KMS-11 (cell line): ENCODE measurements around the gene NDUFB5.

Experiments
- H2AFZ ChIP-seq: fragments of 200-600 bp; sonication (generic); 2 replicates; pipeline ENCODE4 v1.6.1; 2016; ENCODE audit warnings: antibody characterized with exemption, mixed run types, low read depth
- H3K27ac ChIP-seq: fragments of 200-600 bp; sonication (generic); 2 replicates; pipeline ENCODE4 v1.6.1; 2016; ENCODE audit warnings: mild to moderate bottlenecking, mixed run types
- H3K27me3 ChIP-seq: fragments of 200-600 bp; sonication (generic); 2 replicates; pipeline ENCODE4 v1.6.1; 2017; ENCODE audit warnings: mild to moderate bottlenecking, low read depth, mixed run types, moderate library complexity; ENCODE audit not compliant: insufficient read depth
- H3K36me3 ChIP-seq: fragments of 200-600 bp; sonication (generic); 2 replicates; pipeline ENCODE4 v1.6.1; 2017; ENCODE audit warnings: mild to moderate bottlenecking, mixed run types; ENCODE audit not compliant: insufficient read depth
- H3K4me1 ChIP-seq: fragments of 200-600 bp; sonication (generic); 2 replicates; pipeline ENCODE4 v1.6.1; 2016; ENCODE audit warnings: mild to moderate bottlenecking, low read depth, mixed run types; ENCODE audit not compliant: poor library complexity, severe bottlenecking
- H3K4me2 ChIP-seq: fragments of 200-600 bp; sonication (generic); 2 replicates; pipeline ENCODE4 v1.7.0; 2016; ENCODE audit warnings: mild to moderate bottlenecking, mixed run types
- H3K4me3 ChIP-seq: fragments of 200-600 bp; sonication (generic); IDR thresholded peaks from 2 replicates; pipeline ENCODE4 v1.6.1; 2017; ENCODE audit warnings: low read depth, low read length, mixed read lengths; ENCODE audit not compliant: insufficient read depth
- H3K79me2 ChIP-seq: fragments of 200-600 bp; sonication (generic); 2 replicates; pipeline ENCODE4 v1.6.1; 2016; ENCODE audit warnings: low read depth, mixed run types; ENCODE audit not compliant: insufficient read depth
- H3K9ac ChIP-seq: fragments of 200-600 bp; sonication (generic); 2 replicates; pipeline ENCODE4 v1.6.1; 2016; ENCODE audit warnings: mild to moderate bottlenecking, mixed run types
- H4K20me1 ChIP-seq: fragments of 200-600 bp; sonication (generic); 2 replicates; pipeline ENCODE4 v1.6.1; 2016; ENCODE audit warnings: mild to moderate bottlenecking, mixed run types; ENCODE audit not compliant: insufficient read depth
- TF ChIP-seq, protein P1 (sequence below): fragments of 200-600 bp; sonication (generic); conservative IDR thresholded peaks from 2 replicates; pipeline ENCODE4 v1.6.1; 2017; ENCODE audit warnings: low read depth, mild to moderate bottlenecking, antibody characterized with exemption, low read length, moderate library complexity, mixed read lengths

The NDUFB5 gene

DNA sequence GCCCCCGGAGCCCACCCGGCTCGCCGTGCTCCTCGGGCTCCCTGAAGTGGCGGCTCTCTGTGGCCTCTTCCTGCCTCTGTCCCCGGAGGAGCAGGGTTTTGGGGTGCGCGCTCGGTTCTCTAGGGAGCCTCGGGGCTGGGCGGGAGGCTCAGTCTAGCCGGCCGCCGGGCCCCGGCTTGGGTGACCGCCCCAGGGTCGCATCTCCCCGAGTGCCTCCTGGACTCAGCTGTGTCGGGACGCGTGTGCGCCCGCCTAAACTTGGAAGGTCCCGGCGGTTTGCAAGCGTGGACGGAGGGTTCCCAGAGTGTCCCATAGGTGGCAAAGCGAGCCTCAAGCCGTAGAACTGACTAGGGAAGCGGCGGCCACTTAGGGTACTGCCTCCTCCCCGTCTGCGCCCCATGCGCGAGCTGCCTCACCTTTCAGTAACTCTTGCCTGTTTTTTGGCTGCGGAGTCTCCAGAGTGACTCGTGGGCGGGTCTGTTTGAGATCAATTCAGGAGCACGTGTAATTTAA lies 41.3 kb upstream of the NDUFB5 start:
- TF ChIP-seq, protein P1, sequence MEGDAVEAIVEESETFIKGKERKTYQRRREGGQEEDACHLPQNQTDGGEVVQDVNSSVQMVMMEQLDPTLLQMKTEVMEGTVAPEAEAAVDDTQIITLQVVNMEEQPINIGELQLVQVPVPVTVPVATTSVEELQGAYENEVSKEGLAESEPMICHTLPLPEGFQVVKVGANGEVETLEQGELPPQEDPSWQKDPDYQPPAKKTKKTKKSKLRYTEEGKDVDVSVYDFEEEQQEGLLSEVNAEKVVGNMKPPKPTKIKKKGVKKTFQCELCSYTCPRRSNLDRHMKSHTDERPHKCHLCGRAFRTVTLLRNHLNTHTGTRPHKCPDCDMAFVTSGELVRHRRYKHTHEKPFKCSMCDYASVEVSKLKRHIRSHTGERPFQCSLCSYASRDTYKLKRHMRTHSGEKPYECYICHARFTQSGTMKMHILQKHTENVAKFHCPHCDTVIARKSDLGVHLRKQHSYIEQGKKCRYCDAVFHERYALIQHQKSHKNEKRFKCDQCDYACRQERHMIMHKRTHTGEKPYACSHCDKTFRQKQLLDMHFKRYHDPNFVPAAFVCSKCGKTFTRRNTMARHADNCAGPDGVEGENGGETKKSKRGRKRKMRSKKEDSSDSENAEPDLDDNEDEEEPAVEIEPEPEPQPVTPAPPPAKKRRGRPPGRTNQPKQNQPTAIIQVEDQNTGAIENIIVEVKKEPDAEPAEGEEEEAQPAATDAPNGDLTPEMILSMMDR: peak; percentile 48
- Histone ChIP-seq H2AFZ (peak overlapping the region; percentile 56), H3K9ac (peak overlapping the region; percentile 86), H3K27me3 (no peaks in the 10 kb centered on the region), H3K4me2 (peak overlapping the region; percentile 81), H3K4me3 (peak overlapping the region; percentile 86), H3K27ac (peak overlapping the region; percentile 80), H3K36me3 (no peaks in the 10 kb centered on the region), H3K4me1 (peaks cover 29% of the 10 kb centered on the region), H3K79me2 (peaks cover 46% of the 10 kb centered on the region), H4K20me1 (no peaks in the 10 kb centered on the region; the same call in 1 of the 2 replicates)

DNA sequence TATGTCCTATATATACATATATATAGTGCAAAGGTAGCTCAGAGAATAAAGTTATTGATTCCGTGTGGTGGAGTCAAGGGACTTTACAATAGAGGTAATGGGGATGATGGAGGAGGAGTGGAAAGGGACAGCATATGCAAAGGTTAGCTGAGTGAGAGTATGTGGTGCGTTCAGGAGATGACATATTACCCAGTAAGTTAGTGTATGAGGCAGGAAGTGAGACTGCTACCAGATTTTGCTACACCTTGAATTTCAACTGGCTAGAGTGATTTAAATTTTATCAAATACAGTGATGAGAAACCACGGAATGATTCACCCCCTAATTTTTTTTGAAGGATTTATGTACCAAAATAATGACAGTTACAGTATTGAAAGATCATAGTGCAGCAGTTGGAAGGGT lies 39.1 kb upstream of the NDUFB5 start:
- no peak overlapping the region for H3K4me2 ChIP-seq
- H3K27ac ChIP-seq: no peak overlapping the region
- peaks cover 29% of the 10 kb centered on the region for H3K4me1 ChIP-seq
- H4K20me1 ChIP-seq: peaks cover 5% of the 10 kb centered on the region; the same call in 1 of the 2 replicates
- no peaks in the 10 kb centered on the region for H3K36me3 ChIP-seq
- H2AFZ ChIP-seq: no peak overlapping the region
- H3K4me3 ChIP-seq: no peak overlapping the region
- TF ChIP-seq, protein P1: no peak
- H3K27me3 ChIP-seq: no peaks in the 10 kb centered on the region
- H3K9ac ChIP-seq: no peak overlapping the region
- H3K79me2 ChIP-seq: peaks cover 58% of the 10 kb centered on the region

DNA sequence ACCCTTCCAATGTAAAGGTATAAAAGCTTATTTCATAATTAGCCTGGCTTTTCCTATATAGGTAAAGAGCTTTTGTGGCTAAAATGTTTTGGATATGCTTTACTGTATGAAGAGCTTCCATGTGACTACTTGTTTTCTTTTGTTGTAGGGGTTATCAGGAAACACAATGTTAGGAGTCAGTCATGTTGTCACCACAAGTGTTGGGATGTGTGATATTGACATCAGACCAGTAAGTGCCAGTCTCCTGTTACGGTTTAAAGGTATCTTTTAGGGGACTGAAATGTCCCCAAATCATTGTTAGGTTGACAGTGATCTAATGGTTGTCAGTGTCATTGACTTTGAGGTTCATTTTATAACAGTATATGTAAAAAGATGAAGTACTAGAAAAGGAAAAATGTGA lies 23.6 kb upstream of the NDUFB5 start:
- Histone ChIP-seq H3K36me3 (peaks cover 36% of the 10 kb centered on the region), H3K4me3 (no peak overlapping the region), H4K20me1 (no peaks in the 10 kb centered on the region), H3K27ac (no peak overlapping the region), H3K4me1 (no peaks in the 10 kb centered on the region), H3K79me2 (no peaks in the 10 kb centered on the region), H3K27me3 (no peaks in the 10 kb centered on the region), H3K4me2 (no peak overlapping the region), H2AFZ (no peak overlapping the region), H3K9ac (no peak overlapping the region)
- TF ChIP-seq, protein P1: no peak

DNA sequence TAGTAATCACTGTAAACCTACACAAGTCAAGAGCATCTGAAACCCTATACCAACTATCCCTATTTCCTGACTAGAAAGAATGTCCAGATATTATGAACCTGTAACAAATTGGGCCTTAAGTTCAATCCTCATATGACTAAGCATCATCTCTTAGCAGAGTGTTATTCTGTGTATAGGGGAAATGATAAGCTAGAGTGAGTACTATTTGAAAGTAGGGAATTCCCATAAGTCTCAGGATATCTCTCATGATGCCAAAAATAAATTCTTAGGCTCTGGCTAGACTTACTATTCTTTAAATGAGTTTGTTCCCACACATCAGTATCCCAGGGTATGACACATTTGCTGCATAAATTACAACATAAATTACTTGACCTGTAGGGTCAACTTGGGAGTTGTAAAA lies 15.5 kb upstream of the NDUFB5 start:
- H3K27ac ChIP-seq: no peak overlapping the region
- TF ChIP-seq, protein P1: no peak
- H3K79me2 ChIP-seq: no peaks in the 10 kb centered on the region
- H3K4me3 ChIP-seq: no peak overlapping the region
- no peaks in the 10 kb centered on the region for H3K4me1 ChIP-seq
- H3K4me2 ChIP-seq: no peak overlapping the region
- H3K9ac ChIP-seq: no peak overlapping the region
- no peaks in the 10 kb centered on the region for H4K20me1 ChIP-seq
- H3K36me3 ChIP-seq: peaks cover 29% of the 10 kb centered on the region; the same call in 1 of the 2 replicates
- H3K27me3 ChIP-seq: no peaks in the 10 kb centered on the region
- no peak overlapping the region for H2AFZ ChIP-seq
